Endometrial microvascular endothelial cells (primary cell): ENCODE data around the gene IFIT1. TPM values are rescaled to one million over a fixed set of nuclear protein-coding genes. Genes with fewer than 3 reads are reported as not detected.
"Not testable (repeated sequence)": the region's sequence is repeated elsewhere in the genome, so short reads cannot be mapped to it uniquely, and the experiment has no call there.

Experiments
- in situ Hi-C: cut with HindIII; loops from 2 replicates; pipeline ENCODE4 v1.10.0; 2017; ENCODE audit warnings: low sequenced_read_pairs, low pct_unique_long_range_greater_than_20kb; ENCODE audit errors: inconsistent ontology term
- total RNA-seq: library from RNA; depleted of rRNA; stranded (reverse); fragments of >200 nt; gene quantifications from one replicate; pipeline ENCODE4 v1.2.3, GENCODE V29; 2015; ENCODE audit errors: inconsistent ontology term

The IFIT1 gene, protein sequence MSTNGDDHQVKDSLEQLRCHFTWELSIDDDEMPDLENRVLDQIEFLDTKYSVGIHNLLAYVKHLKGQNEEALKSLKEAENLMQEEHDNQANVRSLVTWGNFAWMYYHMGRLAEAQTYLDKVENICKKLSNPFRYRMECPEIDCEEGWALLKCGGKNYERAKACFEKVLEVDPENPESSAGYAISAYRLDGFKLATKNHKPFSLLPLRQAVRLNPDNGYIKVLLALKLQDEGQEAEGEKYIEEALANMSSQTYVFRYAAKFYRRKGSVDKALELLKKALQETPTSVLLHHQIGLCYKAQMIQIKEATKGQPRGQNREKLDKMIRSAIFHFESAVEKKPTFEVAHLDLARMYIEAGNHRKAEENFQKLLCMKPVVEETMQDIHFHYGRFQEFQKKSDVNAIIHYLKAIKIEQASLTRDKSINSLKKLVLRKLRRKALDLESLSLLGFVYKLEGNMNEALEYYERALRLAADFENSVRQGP
- 7.2 TPM for total RNA-seq

DNA sequence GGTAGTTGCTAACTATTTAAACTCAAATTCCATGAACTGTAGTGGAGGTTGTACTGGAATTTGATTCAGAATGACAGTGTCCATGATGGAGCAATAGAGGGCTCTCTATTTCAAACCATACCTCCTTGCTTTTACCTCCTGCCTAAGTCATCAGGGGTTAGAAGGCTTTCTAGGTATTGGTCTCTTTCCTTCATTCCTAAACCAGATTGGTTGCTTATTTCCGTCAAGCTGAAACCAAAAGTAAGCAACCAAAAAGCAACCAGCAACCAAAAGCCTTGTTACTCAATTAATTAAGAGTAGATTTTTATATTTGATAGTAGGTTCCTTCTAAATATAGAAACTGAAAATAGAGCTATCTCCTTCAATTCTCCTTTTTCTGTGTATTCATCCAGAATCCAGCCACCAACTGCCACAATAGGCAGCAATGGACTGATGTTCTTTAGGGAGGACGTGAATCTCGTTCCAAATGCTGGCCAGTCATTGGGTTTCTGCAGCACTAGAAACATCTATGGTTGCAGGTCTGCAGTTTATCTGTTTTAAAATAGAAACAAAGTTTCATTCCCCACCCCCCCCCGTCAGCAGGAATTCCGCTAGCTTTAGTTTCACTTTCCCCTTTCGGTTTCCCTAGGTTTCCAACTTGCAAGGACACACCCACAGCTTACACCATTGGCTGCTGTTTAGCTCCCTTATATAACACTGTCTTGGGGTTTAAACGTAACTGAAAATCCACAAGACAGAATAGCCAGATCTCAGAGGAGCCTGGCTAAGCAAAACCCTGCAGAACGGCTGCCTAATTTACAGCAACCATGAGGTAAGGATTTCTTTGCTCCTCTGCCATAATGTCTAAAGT, at the start of gene IFIT1:
Gene IFIT1, plus strand, starts transcription at position 717 of the 850 bp plus-strand sequence. Its CDS starts 90 bp downstream, at position 807.
- in situ Hi-C loops = no loop called here

DNA sequence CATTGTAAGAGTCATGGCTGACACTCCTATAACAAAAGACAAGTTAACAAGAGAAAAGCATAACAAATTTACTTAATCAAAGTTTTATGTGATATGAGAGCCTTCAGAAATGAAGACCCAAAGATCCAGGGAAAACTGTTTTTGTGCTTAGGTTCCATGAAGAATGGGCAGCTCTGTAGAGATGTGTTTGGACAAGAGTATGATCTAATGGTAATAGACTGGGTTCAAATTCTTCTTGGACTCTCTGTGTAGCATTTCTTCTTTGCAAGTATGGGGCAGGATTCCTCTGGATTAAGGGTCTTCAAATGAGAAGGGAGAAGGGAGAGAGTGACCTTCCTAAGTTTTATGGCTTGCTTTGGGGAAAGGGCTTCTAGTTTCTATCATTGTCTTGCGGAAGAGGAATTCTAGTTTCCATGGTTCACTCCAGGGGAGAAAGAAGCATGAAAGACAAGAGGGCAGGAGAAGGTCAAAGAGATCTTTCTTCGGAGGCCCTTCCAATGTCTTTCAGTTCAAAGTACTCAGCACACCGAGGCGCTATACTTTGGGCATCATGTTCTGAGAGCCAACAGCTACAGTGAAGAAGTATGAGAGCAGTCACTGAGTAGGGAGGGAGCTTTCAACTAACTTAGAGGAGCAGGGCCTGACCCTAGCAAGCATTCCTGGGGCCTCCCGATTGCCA, 49.2 kb upstream of the IFIT1 start:
- in situ Hi-C loops = no loop called here

DNA sequence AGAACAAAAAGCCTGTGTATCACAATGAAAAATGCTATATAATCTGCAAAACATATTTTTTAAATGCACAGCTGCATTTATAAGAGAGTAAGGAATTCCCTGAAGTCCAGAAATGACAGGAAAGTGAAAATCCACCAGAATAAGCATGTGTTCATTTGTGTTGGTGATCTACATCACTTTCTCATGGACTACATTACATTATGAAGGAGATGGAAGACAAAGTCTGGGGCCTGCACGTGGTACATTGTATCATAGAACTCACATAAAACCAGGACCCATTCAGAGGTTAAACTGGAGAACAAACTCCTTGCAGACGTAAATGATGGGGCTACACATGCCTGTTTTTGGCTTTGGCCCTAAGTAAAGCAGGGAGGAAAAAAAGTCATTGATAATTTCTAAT, 48.3 kb upstream of the IFIT1 start:
- in situ Hi-C loops = no loop called here

DNA sequence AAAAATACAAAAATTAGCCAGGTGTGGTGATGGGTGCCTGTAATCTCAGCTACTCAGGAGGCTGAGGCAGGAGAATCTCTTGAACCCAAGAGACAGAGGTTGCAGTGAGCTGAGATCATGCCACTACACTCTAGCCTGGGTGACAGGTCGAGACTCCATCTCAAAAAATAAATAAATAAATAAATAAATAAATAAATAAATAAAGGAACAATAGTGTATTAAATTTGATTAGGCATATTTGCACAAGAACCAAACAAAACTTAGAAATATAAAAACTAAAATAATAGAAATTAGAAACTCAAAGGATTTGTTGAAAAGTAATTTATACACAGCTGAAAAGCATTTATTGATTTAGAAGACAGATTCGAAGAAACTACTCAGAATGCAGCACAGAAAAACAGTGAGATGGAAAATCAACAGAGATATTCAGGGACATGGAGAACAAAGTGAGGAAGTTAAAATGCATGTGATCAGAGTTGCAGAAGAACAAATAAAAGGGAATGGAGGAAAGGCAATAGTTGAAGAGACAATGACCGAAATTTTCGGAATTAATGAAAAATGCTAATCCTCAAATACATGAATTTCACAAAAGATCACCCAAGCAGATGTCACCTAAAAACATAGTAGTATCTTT, 46.9 kb upstream of the IFIT1 start:
- in situ Hi-C loops = no loop called here

DNA sequence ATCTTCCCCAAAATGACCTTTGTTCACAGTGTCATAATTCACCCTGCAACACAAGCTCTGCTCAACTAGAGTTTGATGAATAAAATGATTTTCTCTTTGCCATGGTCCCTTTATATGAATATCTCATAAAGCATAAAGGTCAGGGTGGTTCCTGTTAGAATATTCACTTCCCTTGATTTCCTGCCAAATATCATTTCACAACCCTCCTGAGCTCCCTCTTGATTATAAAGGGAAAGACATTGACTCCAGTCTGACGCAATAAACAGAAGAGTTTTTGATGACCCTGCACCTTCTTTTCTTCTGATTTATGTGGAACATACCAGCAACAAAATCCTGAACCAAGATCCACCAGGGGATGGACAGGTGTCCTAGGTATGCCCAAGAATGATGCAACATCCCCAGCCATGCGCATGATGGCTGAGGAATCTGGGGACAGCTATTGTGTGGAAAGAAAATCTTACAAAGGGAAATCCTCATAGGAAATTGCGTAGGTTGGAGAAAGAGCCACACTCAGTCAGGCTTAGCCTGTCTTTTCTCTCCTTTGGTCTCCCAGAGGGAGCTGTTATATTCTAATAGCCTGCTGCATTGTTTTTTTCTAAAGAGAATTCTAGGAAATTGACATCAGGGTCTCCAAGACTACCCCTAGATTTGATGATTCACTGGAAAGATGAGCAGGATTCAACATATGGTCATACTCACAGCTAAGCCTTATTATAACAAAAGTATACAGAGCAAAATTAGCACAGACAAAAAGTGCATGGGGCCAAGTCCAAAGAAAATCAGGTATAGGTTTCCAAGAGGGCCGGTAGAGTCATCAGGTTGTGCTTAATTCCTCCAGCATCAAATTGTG, 45.8 kb upstream of the IFIT1 start:
- in situ Hi-C loops = no loop called here

DNA sequence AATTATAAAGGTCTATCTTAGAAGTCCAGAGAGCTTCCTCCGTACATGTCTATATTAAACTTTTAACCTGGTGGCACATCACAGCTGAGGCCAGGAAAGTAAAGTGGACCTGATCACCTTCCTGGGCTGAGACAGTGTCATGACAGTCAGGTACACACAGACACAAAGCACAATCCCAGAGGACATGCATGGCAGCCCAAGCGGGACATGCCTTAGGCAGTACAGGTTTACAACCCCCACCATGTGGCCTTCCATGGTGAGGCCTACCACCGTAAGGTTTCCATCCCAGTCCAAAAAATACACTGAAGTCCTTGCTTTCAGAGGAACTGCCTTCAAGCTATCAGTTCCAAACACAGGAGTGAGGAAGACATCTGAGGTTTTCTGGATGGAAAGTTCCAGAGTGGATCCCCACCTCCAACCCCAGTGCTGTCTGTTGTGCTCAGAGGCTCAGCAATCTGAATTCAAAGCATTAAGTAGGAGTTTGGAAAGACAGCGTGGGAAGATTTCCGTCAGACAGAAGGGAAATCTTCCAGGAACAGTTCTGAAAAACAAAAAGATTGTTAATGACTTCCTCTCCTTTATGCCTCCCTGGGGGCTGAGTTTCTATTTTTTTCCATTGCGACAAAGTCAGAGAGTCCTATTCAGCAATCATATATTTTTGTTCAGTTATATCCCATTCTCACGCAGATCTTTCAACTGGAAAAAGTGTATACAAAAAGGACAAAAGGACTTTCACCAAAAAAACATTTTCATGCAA, 44.5 kb upstream of the IFIT1 start:
- in situ Hi-C loops = no loop called here

DNA sequence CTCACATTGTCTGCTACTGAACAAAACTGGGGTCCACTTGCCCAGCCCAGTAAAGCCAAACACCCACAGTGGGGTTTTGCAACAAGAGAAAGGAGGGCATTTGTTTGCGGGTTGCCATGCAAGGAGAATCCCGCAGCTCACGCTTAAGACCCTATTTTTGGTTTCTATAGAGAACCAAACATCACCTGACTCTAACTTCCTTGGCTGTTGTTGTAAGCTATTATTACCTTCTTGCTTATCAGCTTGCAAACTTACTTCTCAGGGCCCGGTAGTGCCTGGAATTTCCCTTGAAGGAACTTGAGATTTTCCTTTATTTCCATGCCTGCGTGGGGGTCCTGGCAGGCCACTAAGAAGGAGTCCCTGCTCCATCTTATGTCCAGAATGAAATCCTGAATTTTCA, 43.9 kb upstream of the IFIT1 start:
- in situ Hi-C loops = no loop called here

DNA sequence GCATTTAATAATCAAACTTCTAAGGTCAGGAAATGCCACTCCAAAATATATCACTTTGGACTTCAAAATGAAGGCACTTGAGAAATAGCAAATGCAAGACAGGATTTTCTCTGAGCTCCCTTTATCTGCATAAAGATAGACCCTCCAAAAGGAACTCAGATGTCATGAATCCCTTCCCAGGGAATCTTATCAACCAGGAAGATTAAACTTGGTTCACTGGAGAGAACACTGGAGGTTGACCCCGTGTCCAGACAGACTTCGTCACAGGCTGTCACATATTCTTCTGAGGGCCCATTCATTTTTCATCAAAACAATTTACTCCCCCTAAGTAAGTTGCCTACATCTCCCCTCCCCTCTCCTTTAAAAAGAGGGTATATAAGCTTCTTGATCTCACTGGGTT, 43.4 kb upstream of the IFIT1 start:
- in situ Hi-C loops = no loop called here

DNA sequence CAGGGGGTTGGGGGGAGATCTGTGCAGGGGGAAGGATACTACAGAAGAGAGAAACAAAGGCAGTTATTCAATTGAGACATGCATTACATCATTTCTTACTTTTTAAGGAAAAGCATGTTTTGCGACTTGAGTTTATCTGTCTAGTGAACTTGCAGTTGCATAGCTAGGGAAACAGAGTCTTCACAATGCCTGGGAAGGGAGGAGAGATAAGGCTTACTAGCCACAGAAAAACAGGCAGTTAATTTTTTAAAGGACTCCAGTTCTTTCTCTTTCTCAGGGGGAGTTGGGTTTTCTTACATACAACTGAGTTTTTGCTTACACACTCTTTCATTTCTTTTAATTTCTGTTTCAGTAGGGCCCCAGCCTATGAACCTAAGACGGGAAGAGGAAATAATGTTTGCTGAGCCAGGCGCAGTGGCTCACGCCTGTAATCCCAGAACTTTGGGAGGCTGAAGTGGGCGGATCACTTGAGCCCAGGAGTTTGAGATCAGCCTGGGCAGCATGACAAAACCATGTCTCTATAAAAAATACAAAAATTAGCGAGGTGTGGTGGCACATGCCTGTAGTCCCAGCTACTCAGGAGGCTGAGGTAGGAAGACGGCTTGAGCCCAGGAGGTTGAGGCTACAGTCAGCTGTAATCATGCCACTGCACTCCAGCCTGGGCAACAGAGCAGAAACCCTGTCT, 41.6 kb upstream of the IFIT1 start:
- in situ Hi-C loops = not testable (repeated sequence)

DNA sequence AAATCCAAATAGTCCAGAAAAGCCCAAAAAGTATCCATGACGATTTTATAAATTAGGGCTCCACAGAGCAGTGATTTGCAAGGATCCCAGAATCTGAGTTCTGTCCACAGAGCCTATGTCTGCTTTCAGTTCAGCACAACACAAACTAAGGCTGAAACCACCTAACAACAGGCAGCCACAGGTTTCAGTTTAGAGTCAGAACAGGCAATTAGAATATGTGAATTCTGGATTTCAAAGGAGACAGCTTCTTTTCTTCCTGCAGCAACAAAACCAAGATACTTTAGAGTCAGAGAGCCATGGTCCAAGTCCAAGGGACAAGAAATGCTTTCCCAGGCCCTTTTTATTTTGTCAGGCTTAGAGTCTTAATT, 41.0 kb upstream of the IFIT1 start:
- in situ Hi-C loops = no loop called here

DNA sequence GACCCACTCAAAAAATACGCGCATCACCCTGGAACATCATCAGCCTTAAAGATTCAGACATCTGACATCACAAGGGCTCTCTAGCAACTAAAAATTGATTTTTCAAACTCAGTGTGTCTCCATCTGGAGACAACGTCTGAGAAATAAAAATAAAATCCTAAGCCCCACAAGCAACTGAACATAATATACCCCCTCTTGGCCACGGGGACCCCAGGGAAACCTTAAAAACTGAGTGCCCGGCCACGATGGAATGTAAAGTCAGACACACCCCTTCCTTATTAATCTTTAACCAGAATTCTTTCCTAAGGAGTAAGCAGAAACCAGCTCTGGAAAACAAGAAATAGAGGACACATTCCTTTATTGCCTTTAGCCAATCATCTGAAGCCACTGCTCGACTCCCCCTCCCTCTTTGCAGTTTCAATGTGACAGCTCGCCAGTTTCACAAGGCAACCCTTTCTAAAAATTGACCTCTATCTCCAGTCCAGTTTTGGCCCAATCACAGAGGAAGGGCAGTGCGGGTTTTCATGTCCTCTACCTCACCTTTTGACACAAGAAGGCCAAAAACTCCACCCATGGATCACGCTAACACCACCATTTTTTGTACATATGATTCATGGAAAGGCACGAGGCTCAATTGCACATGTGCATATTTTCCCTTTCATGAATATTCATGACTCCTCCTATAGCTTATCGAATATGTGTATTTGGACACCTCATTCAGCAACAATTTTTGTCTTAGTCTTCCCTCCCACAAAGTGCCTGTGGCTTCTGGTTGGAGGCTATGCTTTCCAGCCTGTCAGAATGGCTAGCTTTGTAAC, 40.4 kb upstream of the IFIT1 start:
- in situ Hi-C loops = no loop called here

DNA sequence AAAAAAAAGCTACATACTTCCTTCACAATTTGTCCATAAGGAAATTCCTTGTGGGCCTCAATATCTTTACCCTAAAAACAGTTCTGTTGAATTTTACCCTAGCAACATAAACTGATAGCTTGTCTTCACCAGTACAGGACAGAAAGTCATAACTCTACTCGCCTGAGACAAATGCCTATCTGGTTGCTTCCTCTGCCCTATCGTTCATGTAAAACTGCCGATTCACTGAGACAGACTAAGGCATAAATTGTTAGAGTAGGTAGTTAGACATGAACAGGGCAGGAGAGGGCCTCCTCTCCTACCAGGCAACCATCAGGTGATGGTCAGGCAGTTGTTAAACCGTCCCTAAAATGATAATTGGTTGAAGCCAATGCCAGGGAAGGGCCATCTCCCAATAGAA, 39.6 kb upstream of the IFIT1 start:
- in situ Hi-C loops = no loop called here

DNA sequence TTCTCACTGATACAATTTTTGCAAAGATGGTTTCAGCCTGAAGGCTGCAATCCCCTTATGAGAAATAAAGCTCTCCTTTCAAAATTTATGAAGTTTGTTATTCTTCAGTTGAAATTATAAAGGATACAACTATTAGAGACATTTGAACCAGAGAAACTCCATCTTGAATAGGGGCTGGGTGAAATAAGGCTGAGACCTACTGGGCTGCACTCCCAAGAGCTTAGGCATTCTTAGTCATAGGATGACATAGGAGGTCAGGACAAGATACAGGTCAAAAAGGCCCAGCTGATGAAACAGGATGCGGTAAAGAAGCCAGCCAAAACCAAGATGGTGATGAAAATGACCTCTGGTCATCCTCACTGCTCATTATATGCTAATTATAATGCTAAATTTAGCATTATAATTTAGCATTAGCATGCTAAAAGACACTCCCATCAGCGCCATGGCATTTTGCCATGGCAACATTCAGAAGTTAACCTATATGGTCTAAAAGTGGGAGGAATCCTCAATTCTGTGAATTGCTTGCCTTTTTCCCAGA, 37.0 kb upstream of the IFIT1 start:
- in situ Hi-C loops = no loop called here

DNA sequence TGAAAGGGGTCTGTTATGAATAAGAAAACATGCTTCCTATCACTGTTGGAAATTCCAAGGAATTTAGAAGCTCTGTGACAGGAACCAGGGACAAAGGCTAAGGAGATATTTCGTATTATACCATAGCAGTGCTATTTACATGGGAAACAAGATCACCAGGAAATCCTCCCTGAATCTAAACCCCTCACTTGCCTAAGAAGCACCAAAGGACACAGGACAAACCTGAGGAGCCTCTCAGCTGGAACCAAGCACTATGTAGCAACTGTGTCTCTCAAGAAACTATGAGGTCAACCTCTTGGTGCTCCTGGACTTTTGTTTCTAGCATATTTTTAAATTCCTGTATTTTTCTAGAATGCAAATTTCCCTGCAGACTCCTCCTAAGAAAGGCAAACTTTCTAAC, 35.3 kb upstream of the IFIT1 start:
- in situ Hi-C loops = no loop called here

DNA sequence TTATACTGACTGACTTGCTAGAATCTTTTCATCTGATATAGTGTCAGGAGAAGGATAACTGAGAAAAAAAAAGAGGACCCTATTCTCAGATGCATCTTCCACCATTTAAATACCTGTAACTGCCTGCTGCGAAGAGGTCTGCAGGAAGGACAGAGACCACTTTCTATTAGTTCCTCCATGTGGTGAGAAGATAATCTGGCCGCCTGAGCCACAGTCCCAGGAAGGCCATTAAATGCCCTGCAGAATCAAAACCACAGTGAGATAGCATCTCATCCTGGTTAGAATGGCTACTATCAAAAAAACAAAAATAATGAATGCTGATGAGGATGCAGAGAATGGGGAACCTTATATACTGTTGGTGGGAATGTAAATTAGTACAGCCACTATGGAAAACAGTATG, 34.4 kb upstream of the IFIT1 start:
- in situ Hi-C loops = no loop called here

DNA sequence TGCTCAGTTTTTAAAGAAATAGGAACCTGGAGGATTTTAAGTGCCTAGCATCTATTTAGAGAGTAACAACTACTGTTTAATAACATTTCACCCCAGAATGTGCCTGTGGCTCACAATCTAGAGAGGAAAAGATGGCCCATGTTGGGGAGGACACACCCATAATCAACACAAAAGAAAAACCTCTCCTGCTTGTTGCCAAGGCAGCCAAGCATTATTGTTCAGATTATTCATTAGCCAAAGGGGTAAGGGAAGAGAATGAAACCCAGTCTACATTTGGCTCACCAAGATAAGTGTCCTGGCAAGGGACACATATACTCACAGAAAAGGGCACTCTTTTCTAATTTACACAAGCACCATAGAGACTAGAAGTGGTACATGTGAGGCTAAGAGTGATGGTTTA, 32.3 kb upstream of the IFIT1 start:
- in situ Hi-C loops = no loop called here
